ENCODE measurements around the gene CPLX3.

The CPLX3 gene

DNA sequence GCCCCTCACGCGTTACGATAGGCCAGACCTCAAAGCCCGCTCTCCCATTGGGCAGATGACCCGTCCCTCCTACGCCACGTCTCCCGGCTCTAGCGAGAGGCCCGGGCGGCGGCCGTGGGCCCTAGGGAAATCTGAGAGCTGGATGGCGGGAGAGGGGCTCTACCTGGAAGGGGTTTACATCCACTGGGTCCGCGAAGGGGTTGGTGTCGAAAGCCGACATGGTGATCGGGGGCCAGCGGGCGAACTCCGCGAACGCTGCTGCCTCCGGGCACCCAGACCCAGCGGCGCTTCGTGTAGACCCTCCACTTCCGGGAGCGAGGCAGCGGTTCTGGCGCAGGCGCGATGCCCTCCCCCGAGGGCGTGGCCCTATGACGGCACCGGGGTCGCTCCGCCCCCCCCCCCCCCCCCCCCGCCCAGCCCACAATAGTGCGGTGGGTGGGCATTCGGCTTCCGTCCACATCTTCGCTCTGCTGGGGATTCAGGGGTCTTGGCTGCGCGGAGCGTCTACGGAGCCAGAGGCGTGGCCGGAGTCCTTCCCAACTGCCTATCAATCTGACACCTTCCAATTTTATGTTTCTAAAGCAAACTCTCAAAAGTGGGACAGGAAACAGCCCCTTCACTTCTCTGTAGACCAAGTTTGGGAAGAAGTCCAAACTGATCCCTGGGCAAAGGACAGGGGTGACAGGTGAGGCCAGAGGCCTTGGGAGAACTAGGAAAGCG is 46.8 kb downstream of the CPLX3 start, which contains the start of gene SCAMP2:
SCAMP2 (minus strand) TSS at position 330 of the 720 bp plus-strand sequence; CDS start at position 220, 110 bp downstream.
- peak; percentile 100 for DNase-seq

DNA sequence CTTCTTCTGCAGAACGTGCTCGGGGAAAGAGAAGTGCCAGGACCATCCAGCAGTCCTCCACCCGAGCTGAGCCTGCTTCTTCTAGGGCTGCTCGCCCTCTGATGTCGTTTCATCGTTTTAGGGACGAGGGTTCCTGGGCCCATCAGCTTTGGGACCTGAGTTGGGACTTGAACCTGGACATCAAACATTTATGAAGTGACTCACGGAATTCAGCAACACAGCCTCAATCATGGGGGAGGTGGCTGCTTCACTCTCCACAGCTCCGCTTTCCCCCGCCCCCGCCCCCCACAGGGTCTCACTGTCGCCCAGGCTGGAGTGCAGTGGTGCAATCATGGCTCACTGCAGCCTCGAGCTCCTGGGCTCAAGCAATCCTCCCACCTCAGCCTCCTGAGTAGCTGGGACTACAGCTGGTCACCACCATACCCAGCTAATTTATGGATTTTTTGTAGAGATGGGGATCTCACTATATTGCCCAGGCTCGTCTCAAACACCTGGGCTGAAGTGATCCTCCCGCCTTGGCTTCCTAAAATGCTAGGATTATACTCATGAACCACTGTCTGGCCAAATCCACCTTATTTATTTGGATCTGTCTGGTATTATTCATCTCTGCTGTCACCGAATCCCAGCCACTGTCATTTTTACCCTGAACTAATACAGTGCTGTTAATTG is 47.5 kb downstream of the CPLX3 start:
- DNase-seq = no peak

DNA sequence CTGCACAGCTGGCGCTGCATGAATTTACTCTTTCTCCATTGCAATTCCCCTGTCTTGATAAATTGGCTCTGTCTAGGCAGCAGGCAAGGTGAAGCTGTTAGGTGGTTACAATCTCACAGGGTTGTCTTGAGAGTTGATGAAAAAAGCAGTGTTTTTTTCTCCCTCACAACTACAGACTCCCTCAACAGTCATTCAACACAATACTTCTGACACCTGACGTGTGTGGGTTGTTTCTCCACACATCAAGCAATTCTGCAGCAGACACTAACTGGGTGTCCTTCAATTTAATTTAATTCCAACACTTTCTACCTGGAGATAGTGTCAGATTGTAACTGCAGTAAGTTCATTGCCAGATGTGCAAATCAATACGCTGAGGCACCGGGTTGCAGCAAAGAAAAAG is 51.8 kb downstream of the CPLX3 start:
- DNase-seq = no peak

All from right kidney (tissue), 1 donor.